GM21381 (cell line): ENCODE results near the gene KCNN2.

Source experiments
- ATAC-seq: cut with Tn5 transposase; IDR thresholded peaks from one replicate; pipeline ENCODE4 v1.9.1; 2021; ENCODE audit warnings: mild to moderate bottlenecking, moderate library complexity; ENCODE audit not compliant: unreplicated experiment

KCNN2 gene

GRCh38 chr5:114477816-114478334, 116.0 kb downstream of the KCNN2 start:
- ATAC-seq = no peak

- ATAC-seq = no peak
Observed at GRCh38 chr5:114500756-114501155, 138.9 kb downstream of the KCNN2 start.

- ATAC-seq = no peak
Observed at GRCh38 chr5:114504560-114504959, 142.7 kb downstream of the KCNN2 start.

GRCh38 chr5:114524221-114524620, 162.4 kb downstream of the KCNN2 start:
- no peak for ATAC-seq

GRCh38 chr5:114544561-114544960, 182.7 kb downstream of the KCNN2 start:
- no peak for ATAC-seq
